GM12878 (cell line): ENCODE measurements around the gene MCEE.

Experiments
- CEBPB ChIP-seq, 2 experiments: fragments of 150-350 bp in 1 of 2; IDR thresholded peaks; 2 replicates each; pipeline ENCODE4 v1.6.1; 2012 to 2014; ENCODE audit warnings: low read depth in 2 of 2, low read length in 2 of 2, borderline replicate concordance in 1 of 2, inconsistent platforms in 1 of 2
- CTCF ChIP-seq, 3 experiments: IDR thresholded peaks in 2 of 3; conservative IDR thresholded peaks in 1 of 3; 2 replicates each; pipeline ENCODE4 v1.5.1; 2011; ENCODE audit warnings: low read depth in 3 of 3, low read length in 3 of 3, mild to moderate bottlenecking in 3 of 3, control low read depth in 2 of 3, moderate library complexity in 2 of 3, inconsistent platforms in 1 of 3, mixed read lengths in 1 of 3; ENCODE audit not compliant: control insufficient read depth in 2 of 3, insufficient read depth in 1 of 3; ENCODE audit errors: extremely low read depth in 1 of 3
- E4F1 ChIP-seq: fragments of 450-650 bp; IDR thresholded peaks from 2 replicates; pipeline ENCODE4 v1.6.1; 2018; ENCODE audit warnings: borderline replicate concordance, mild to moderate bottlenecking; ENCODE audit not compliant: partially characterized antibody
- EP300 ChIP-seq, 2 experiments: fragments of 150-350 bp in 1 of 2; IDR thresholded peaks; 2 replicates each; pipeline ENCODE4 v1.6.1; 2011 to 2012; ENCODE audit warnings: low read depth in 2 of 2, low read length in 2 of 2, borderline replicate concordance in 1 of 2, improper control_type of control experiment in 1 of 2, inconsistent platforms in 1 of 2; ENCODE audit not compliant: control insufficient read depth in 1 of 2
- TAF1 ChIP-seq: IDR thresholded peaks from 2 replicates; pipeline ENCODE4 v1.6.1; 2011; ENCODE audit warnings: mild to moderate bottlenecking, low read depth, low read length, borderline replicate concordance
- TF ChIP-seq, protein P1 (sequence below): fragments of 450-650 bp; formaldehyde crosslinking; IDR thresholded peaks from 2 replicates; pipeline ENCODE4 v1.5.0; 2022; ENCODE audit warnings: mild to moderate bottlenecking, missing genetic modification characterization

DNA sequence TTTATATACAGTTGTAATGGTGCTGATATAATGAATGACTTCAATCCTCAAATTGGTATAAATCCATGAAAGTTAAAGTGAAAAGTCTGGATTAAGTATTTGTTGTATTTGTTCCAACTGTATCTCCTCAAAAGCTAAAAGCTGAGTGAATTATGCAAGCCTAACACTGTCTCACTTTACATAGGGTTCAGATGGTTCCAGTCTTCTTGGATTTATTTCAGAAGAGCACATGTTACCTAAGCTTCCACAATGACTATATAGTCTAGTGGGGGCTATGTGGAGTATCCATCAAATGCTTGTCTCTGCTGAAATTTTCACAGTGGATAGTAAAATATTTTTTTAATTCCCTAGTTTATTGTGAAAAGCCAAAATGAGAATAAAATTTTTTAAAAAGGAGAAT is 13.0 kb downstream of the MCEE start:
- TF ChIP-seq TAF1 = no peak
- no peak for TF ChIP-seq CEBPB (IDR thresholded peaks at IDR 0.05; ENCODE audit: borderline replicate concordance in 1 of 2, low read depth in 2 of 2, low read length in 2 of 2)
- TF ChIP-seq E4F1 = no peak
- TF ChIP-seq, protein P1, sequence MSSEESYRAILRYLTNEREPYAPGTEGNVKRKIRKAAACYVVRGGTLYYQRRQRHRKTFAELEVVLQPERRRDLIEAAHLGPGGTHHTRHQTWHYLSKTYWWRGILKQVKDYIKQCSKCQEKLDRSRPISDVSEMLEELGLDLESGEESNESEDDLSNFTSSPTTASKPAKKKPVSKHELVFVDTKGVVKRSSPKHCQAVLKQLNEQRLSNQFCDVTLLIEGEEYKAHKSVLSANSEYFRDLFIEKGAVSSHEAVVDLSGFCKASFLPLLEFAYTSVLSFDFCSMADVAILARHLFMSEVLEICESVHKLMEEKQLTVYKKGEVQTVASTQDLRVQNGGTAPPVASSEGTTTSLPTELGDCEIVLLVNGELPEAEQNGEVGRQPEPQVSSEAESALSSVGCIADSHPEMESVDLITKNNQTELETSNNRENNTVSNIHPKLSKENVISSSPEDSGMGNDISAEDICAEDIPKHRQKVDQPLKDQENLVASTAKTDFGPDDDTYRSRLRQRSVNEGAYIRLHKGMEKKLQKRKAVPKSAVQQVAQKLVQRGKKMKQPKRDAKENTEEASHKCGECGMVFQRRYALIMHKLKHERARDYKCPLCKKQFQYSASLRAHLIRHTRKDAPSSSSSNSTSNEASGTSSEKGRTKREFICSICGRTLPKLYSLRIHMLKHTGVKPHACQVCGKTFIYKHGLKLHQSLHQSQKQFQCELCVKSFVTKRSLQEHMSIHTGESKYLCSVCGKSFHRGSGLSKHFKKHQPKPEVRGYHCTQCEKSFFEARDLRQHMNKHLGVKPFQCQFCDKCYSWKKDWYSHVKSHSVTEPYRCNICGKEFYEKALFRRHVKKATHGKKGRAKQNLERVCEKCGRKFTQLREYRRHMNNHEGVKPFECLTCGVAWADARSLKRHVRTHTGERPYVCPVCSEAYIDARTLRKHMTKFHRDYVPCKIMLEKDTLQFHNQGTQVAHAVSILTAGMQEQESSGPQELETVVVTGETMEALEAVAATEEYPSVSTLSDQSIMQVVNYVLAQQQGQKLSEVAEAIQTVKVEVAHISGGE (CRISPR knock-in tag) = no peak
- TF ChIP-seq CTCF (IDR thresholded peaks at IDR 0.05 in 2 of 3, conservative IDR thresholded peaks at IDR 0.05 in 1 of 3; ENCODE audit: control insufficient read depth in 2 of 3, extremely low read depth in 1 of 3, insufficient read depth in 1 of 3, low read depth in 3 of 3, low read length in 3 of 3) = no peak
- TF ChIP-seq EP300 (IDR thresholded peaks at IDR 0.05; ENCODE audit: borderline replicate concordance in 1 of 2, control insufficient read depth in 1 of 2, low read depth in 2 of 2, low read length in 2 of 2) = no peak
